Hepatocyte (in vitro differentiated cells): ENCODE data around the gene PARD3B.

Experiments
- EZH2phosphoT487 ChIP-seq: fragments of 200-600 bp; sonication (generic); IDR thresholded peaks from one replicate; pipeline ENCODE4 v1.6.1; 2018; ENCODE audit warnings: antibody characterized with exemption, mild to moderate bottlenecking, low read depth, moderate library complexity; ENCODE audit not compliant: unreplicated experiment, severe bottlenecking
- TF ChIP-seq, protein P1 (sequence below): fragments of 200-600 bp; sonication (generic); IDR thresholded peaks from 2 replicates; pipeline ENCODE4 v1.5.1; 2016; ENCODE audit warnings: antibody characterized with exemption, mild to moderate bottlenecking; ENCODE audit not compliant: poor library complexity

GRCh38 chr2:205619600-205619999, 1074.3 kb downstream of the PARD3B start:
- TF ChIP-seq, protein P1, sequence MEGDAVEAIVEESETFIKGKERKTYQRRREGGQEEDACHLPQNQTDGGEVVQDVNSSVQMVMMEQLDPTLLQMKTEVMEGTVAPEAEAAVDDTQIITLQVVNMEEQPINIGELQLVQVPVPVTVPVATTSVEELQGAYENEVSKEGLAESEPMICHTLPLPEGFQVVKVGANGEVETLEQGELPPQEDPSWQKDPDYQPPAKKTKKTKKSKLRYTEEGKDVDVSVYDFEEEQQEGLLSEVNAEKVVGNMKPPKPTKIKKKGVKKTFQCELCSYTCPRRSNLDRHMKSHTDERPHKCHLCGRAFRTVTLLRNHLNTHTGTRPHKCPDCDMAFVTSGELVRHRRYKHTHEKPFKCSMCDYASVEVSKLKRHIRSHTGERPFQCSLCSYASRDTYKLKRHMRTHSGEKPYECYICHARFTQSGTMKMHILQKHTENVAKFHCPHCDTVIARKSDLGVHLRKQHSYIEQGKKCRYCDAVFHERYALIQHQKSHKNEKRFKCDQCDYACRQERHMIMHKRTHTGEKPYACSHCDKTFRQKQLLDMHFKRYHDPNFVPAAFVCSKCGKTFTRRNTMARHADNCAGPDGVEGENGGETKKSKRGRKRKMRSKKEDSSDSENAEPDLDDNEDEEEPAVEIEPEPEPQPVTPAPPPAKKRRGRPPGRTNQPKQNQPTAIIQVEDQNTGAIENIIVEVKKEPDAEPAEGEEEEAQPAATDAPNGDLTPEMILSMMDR = no peak
- no peak for TF ChIP-seq EZH2phosphoT487
